GM12878 (cell line): ENCODE measurements around the gene ELMOD3. TPM values are rescaled to one million over a fixed set of nuclear protein-coding genes. Genes with fewer than 3 reads are reported as not detected.
A peak's percentile ranks its signal among the peaks of the same experiment; 100 is the strongest.

Source experiments
- ATAC-seq: fragments of 200-7000 bp; cut with Tn5 transposase; 3 replicates; pipeline ENCODE4 v1.9.1; 2020; ENCODE audit warnings: mild to moderate bottlenecking, moderate library complexity
- BruUV-seq: library from RNA; stranded (reverse); fragments of 400-500 nt; replicated peaks from 2 replicates; lab custom pipeline; 2021; lab: Mats Ljungman, UMichigan
- CTCF ChIA-PET: fragments of 300-600 bp; sonication (Branson Sonifier 250); formaldehyde crosslinking; extraction: SDS; loops from one replicate; lab custom pipeline; 2021; ENCODE audit warnings: inconsistent platforms; lab: Yijun Ruan, JAX
- POLR2A ChIA-PET: fragments of 350-600 bp; formaldehyde crosslinking; extraction: SDS; loops from one replicate; lab custom pipeline; 2021; ENCODE audit warnings: inconsistent platforms; lab: Charles Lee
- RAD21 ChIA-PET: fragments of 300-600 bp; sonication (Branson Sonifier 250); formaldehyde crosslinking; loops from one replicate; lab custom pipeline; 2023; ENCODE audit warnings: antibody characterized with exemption; ENCODE audit not compliant: unreplicated experiment; lab: Charles Lee
- SMC1A ChIA-PET: fragments of 300-600 bp; sonication (Branson Sonifier 250); formaldehyde crosslinking; loops from one replicate; lab custom pipeline; 2023; ENCODE audit not compliant: unreplicated experiment, uncharacterized antibody; lab: Charles Lee
- DNase-seq: peaks from one replicate; pipeline ENCODE4 v3.0.0-alpha.2; 2011; ENCODE audit warnings: low read depth, low spot score
- FAIRE-seq: peaks from 3 replicates; lab custom pipeline; 2011; peaks lifted over from hg19 to GRCh38; lab: Jason Lieb, UNC
- H2AFZ ChIP-seq: 2 replicates; pipeline ENCODE4 v1.6.0; 2011; ENCODE audit warnings: low read depth, low read length, control low read depth; ENCODE audit not compliant: control insufficient read depth
- H3K27ac ChIP-seq: 2 replicates; pipeline ENCODE4 v1.5.1; 2011; ENCODE audit warnings: control low read depth; ENCODE audit not compliant: control insufficient read depth, insufficient read depth
- H3K27me3 ChIP-seq, 2 experiments: replicated peaks in 1 of 2; 2 replicates each; pipeline versions ENCODE4 v1.6.0 to v1.6.1; 2011; ENCODE audit warnings: low read length in 1 of 2; ENCODE audit not compliant: control insufficient read depth in 2 of 2, insufficient read depth in 2 of 2
- H3K36me3 ChIP-seq, 2 experiments: 2 replicates each; pipeline ENCODE4 v1.5.1; 2011; ENCODE audit warnings: low read length in 1 of 2; ENCODE audit not compliant: control insufficient read depth in 2 of 2, insufficient read depth in 2 of 2
- H3K4me1 ChIP-seq: 2 replicates; pipeline ENCODE4 v1.6.1; 2011; ENCODE audit warnings: mild to moderate bottlenecking, low read length, moderate library complexity, mixed read lengths; ENCODE audit not compliant: control insufficient read depth, insufficient read depth
- H3K4me2 ChIP-seq: 2 replicates; pipeline ENCODE4 v1.6.0; 2011; ENCODE audit warnings: control low read depth; ENCODE audit not compliant: control insufficient read depth, insufficient read depth
- H3K4me3 ChIP-seq: fragments of 200-600 bp; sonication (generic); 2 replicates; pipeline ENCODE4 v1.5.1; 2016
- H3K79me2 ChIP-seq: 2 replicates; pipeline ENCODE4 v1.6.0; 2011; ENCODE audit warnings: low read length; ENCODE audit not compliant: control insufficient read depth, insufficient read depth
- H3K9ac ChIP-seq: 2 replicates; pipeline ENCODE4 v1.8.0; 2011; ENCODE audit warnings: low read length, control low read depth, mixed read lengths; ENCODE audit not compliant: control insufficient read depth, insufficient read depth
- H3K9me3 ChIP-seq: replicated peaks from 3 replicates; pipeline ENCODE4 v1.5.1; 2011; ENCODE audit warnings: mild to moderate bottlenecking, low read length; ENCODE audit not compliant: control insufficient read depth, insufficient read depth
- H4K20me1 ChIP-seq: 2 replicates; pipeline ENCODE4 v1.6.0; 2011; ENCODE audit not compliant: control insufficient read depth, insufficient read depth
- ASH2L ChIP-seq: fragments of 300-600, 200-600 bp; sonication (generic); IDR thresholded peaks from 2 replicates; pipeline ENCODE4 v1.6.1; 2017; ENCODE audit warnings: low read depth, mild to moderate bottlenecking, borderline replicate concordance
- EZH2 ChIP-seq: IDR thresholded peaks from 2 replicates; pipeline ENCODE4 v1.6.1; 2012; ENCODE audit warnings: low read depth, mild to moderate bottlenecking, control low read depth, inconsistent platforms, low read length, borderline replicate concordance; ENCODE audit not compliant: control insufficient read depth
- KLF5 ChIP-seq: fragments of 450-650 bp; IDR thresholded peaks from 2 replicates; pipeline ENCODE4 v1.6.1; 2014; ENCODE audit warnings: mild to moderate bottlenecking; ENCODE audit not compliant: partially characterized antibody
- MEF2A ChIP-seq: IDR thresholded peaks from 2 replicates; pipeline ENCODE4 v1.6.1; 2011; ENCODE audit warnings: low read depth, mild to moderate bottlenecking, low read length, moderate library complexity; ENCODE audit not compliant: insufficient read depth
- NFXL1 ChIP-seq: fragments of 450-650 bp; IDR thresholded peaks from 2 replicates; pipeline ENCODE4 v1.6.1; 2017; ENCODE audit warnings: antibody characterized with exemption, mild to moderate bottlenecking, borderline replicate concordance
- PBX3 ChIP-seq: IDR thresholded peaks from 2 replicates; pipeline ENCODE4 v1.6.1; 2011; ENCODE audit warnings: mild to moderate bottlenecking, low read depth, low read length, moderate library complexity; ENCODE audit not compliant: insufficient replicate concordance
- SP1 ChIP-seq: IDR thresholded peaks from one replicate; pipeline ENCODE4 v1.6.1; 2011; ENCODE audit warnings: low read depth, low read length
- ZNF274 ChIP-seq: IDR thresholded peaks from one replicate; pipeline ENCODE4 v1.8.0; 2011; ENCODE audit not compliant: insufficient read length, insufficient read depth
- WGBS: methylation state at CpG from one replicate; pipeline ENCODE4 v1.1.6; 2016; ENCODE audit warnings: low lambda C conversion rate; ENCODE audit not compliant: insufficient replicate concordance, insufficient coverage; ENCODE audit errors: missing lambda C conversion rate; 5-methylcytosine and 5-hydroxymethylcytosine counted together
- in situ Hi-C: fragments of 300-500 bp; cut with MboI; formaldehyde crosslinking; loops from 9 replicates; pipeline ENCODE4 v1.14.3; 2018; ENCODE audit warnings: mixed read lengths
- intact Hi-C: fragments of 100-400 bp; cut with micrococcal nuclease; formaldehyde crosslinking; loops from one replicate; pipeline ENCODE4 v1.14.2; 2022; ENCODE audit not compliant: unreplicated experiment
- polyA plus RNA-seq, 11 experiments: library from polyadenylated mRNA; depleted of rRNA in 4 of 11; unstranded in 6 of 11; stranded (reverse) in 5 of 11; fragments of >200 nt; fragmentation: Nextera tagmentation in 4 of 11; fragmentation: Illumina TruSeq in 1 of 11; extraction: Ambion mirVana in 4 of 11; extraction: Trizol in 1 of 11; gene quantifications; 1 replicate in 1 of 11; 2 replicates in 10 of 11; pipeline versions ENCODE4 v1.2.1 to v1.2.3, GENCODE V29; 2011 to 2016; ENCODE audit warnings: inconsistent platforms in 2 of 11, missing spikeins in 2 of 11, low read depth in 1 of 11
- total RNA-seq, 4 experiments: library from RNA; depleted of rRNA in 3 of 4; stranded (reverse); fragments of >200 nt in 3 of 4; fragmentation: Illumina TruSeq in 1 of 4; extraction: Trizol in 1 of 4; gene quantifications; 2 replicates each; pipeline versions ENCODE4 v1.2.1 to v1.2.3, GENCODE V29; 2013 to 2021
- TF ChIP-seq, protein P1 (sequence below): fragments of 450-650 bp; IDR thresholded peaks from 2 replicates; pipeline ENCODE4 v1.6.1; 2018; ENCODE audit warnings: borderline replicate concordance, mild to moderate bottlenecking; ENCODE audit not compliant: partially characterized antibody
- TF ChIP-seq, protein P2 (sequence below): fragments of 450-650 bp; IDR thresholded peaks from 2 replicates; pipeline ENCODE4 v1.6.1; 2014; ENCODE audit warnings: mild to moderate bottlenecking

Gene ELMOD3
- total and polyA plus RNA-seq, 10 of the 15 experiments (the other 5 are each of a cell fraction or from before 2014, with no cell fraction given), result 1.2 to 19.1 (median 12.5) TPM

- TF ChIP-seq, protein P1, sequence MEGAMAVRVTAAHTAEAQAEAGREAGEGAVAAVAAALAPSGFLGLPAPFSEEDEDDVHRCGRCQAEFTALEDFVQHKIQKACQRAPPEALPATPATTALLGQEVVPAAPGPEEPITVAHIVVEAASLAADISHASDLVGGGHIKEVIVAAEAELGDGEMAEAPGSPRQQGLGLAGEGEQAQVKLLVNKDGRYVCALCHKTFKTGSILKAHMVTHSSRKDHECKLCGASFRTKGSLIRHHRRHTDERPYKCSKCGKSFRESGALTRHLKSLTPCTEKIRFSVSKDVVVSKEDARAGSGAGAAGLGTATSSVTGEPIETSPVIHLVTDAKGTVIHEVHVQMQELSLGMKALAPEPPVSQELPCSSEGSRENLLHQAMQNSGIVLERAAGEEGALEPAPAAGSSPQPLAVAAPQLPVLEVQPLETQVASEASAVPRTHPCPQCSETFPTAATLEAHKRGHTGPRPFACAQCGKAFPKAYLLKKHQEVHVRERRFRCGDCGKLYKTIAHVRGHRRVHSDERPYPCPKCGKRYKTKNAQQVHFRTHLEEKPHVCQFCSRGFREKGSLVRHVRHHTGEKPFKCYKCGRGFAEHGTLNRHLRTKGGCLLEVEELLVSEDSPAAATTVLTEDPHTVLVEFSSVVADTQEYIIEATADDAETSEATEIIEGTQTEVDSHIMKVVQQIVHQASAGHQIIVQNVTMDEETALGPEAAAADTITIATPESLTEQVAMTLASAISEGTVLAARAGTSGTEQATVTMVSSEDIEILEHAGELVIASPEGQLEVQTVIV, result no peak
- TF ChIP-seq PBX3, result peak; percentile 73
- TF ChIP-seq KLF5, result peak; percentile 48
Measured at GRCh38 chr2:85420536-85421259, 66.1 kb downstream of the ELMOD3 start (continued).

- no peak for FAIRE-seq
- no peak overlapping the region for H3K4me2 ChIP-seq
- no peak for DNase-seq
- ChIA-PET CTCF (interaction anchor here (0.7 to 6.7 kb wide), 15 partner anchors 8 to 285 kb away, joined by 3 to 336 read pairs (median 17); partner anchors contain the start of genes CAPG, GGCX and MAT2A), RAD21 (interaction anchor here (0.7 to 4.5 kb wide), 4 partner anchors 120 to 137 kb away, joined by 3 to 179 read pairs (median 4); no protein-coding TSS in a partner anchor), SMC1A (interaction anchor here (0.7 to 7.8 kb wide), 9 partner anchors 30 to 216 kb away, joined by 3 to 201 read pairs (median 6); partner anchors contain the start of genes MAT2A and RNF181), POLR2A (interaction anchor here (0.6 to 1.1 kb wide), 6 partner anchors 110 to 130 kb away, joined by 3 to 6 read pairs (median 3); no protein-coding TSS in a partner anchor)
- 0 out of 2 replicates have a peak overlapping the region, but pooled peaks have one; percentile 88 for H2AFZ ChIP-seq
- no peaks in the 10 kb centered on the region for H3K27me3 ChIP-seq
- ATAC-seq, result no peak
- peaks cover 4% of the 10 kb centered on the region for H3K79me2 ChIP-seq
- peaks cover 8% of the 10 kb centered on the region for H3K4me1 ChIP-seq
- WGBS, result 76% methylated on average over 13 of the region's 13 CpGs
- in situ Hi-C loops (loop anchor here (5.0 kb wide), 1 partner anchor 136 kb away; no protein-coding TSS in a partner anchor), intact Hi-C loops (loop anchor here (5.0 to 10.0 kb wide), 2 partner anchors 286 to 393 kb away; no protein-coding TSS in a partner anchor)
- H3K27ac ChIP-seq, result no peak overlapping the region
- no peaks in the 10 kb centered on the region for H4K20me1 ChIP-seq
- no peak overlapping the region for H3K4me3 ChIP-seq
- H3K9me3 ChIP-seq, result no peaks in the 10 kb centered on the region
- no TSS peak for BruUV-seq
- no peak overlapping the region for H3K9ac ChIP-seq
- no peaks in the 10 kb centered on the region for H3K36me3 ChIP-seq
- TF ChIP-seq SP1 (no peak), ASH2L (no peak), EZH2 (no peak), NFXL1 (no peak), ZNF274 (no peak), MEF2A (no peak)
- TF ChIP-seq, protein P2, sequence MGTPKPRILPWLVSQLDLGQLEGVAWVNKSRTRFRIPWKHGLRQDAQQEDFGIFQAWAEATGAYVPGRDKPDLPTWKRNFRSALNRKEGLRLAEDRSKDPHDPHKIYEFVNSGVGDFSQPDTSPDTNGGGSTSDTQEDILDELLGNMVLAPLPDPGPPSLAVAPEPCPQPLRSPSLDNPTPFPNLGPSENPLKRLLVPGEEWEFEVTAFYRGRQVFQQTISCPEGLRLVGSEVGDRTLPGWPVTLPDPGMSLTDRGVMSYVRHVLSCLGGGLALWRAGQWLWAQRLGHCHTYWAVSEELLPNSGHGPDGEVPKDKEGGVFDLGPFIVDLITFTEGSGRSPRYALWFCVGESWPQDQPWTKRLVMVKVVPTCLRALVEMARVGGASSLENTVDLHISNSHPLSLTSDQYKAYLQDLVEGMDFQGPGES, result no peak
Measured at GRCh38 chr2:85421260-85422071, 66.9 kb downstream of the ELMOD3 start.
